Fibroblast of the aortic adventitia (primary cell): ENCODE measurements around the gene MRPS18B. TPM values are rescaled to one million over a fixed set of nuclear protein-coding genes. Genes with fewer than 3 reads are reported as not detected.
A peak's percentile ranks its signal among the peaks of the same experiment; 100 is the strongest.

ENCODE experiments used
- DNase-seq: peaks from one replicate; pipeline ENCODE4 v3.0.0-alpha.2; 2010; ENCODE audit warnings: low read depth
- H3K4me3 ChIP-seq: 2 replicates; pipeline ENCODE4 v1.5.1; 2011; ENCODE audit warnings: low read depth, mild to moderate bottlenecking, control low read depth, low read length, moderate library complexity
- CTCF ChIP-seq: IDR thresholded peaks from 2 replicates; pipeline ENCODE4 v1.5.1; 2011; ENCODE audit warnings: mild to moderate bottlenecking, low read length, control low read depth, inconsistent platforms; ENCODE audit not compliant: insufficient read depth
- total RNA-seq: library from RNA; depleted of rRNA; stranded (reverse); fragments of >200 nt; gene quantifications from 2 replicates; pipeline ENCODE4 v1.2.3, GENCODE V29; 2012; ENCODE audit warnings: low replicate concordance

MRPS18B gene
- total RNA-seq, 1 donor, result 110 TPM

DNA sequence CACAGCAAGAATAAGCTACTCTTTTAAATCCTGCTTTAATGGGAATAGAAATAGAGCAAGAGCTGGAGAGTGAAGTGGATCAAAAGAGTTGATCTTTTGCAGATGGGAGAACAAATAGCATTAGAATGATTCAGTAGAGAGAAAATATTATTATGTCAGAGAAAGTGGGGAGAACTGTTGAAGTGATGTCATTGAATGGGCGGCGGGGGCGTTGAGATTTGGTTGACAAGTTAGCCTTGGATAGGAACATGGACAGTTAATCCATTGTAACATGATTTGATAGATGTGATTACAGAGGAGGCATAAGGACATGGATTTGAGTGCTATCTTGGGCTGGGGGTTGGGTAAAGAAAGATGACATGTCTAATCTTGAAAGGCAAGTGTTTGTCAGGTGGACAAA lies 18.2 kb downstream of the MRPS18B start:
- no peak for TF ChIP-seq CTCF
- no peak for DNase-seq
- no peak overlapping the region for H3K4me3 ChIP-seq

DNA sequence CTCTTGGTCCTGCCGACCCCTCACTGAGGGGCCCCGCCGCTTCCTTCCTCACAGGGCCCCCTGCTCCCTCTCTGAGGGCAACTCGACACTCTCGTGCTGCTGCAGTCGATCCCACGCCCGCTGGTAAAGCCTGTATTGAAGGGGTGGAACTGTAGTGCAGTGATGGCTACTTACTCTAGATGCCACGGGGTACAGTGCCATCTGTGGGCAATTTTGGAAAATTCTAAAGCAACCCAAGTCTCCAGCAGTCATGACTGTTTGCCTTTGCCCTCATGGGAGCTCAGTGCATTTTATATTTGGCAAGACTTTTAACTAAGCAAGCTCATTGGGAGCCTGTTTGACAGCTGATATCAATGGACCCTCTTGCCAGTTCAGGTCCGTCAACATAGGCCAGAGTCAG lies 22.8 kb downstream of the MRPS18B start:
- H3K4me3 ChIP-seq, result no peak overlapping the region
- no peak for DNase-seq
- TF ChIP-seq CTCF, result no peak

GRCh38 chr6:30641048-30641447 lies 23.4 kb downstream of the MRPS18B start:
- DNase-seq, result no peak
- TF ChIP-seq CTCF, result no peak

GRCh38 chr6:30643656-30644055 lies 26.0 kb downstream of the MRPS18B start:
- H3K4me3 ChIP-seq, result no peak overlapping the region
- peak; percentile 15 for DNase-seq
- TF ChIP-seq CTCF, result no peak

More at GRCh38 chr6:30641048-30641447, 23.4 kb downstream of the MRPS18B start:
- no peak overlapping the region for H3K4me3 ChIP-seq

GRCh38 chr6:30644769-30645168 lies 27.1 kb downstream of the MRPS18B start:
- no peak for TF ChIP-seq CTCF
- no peak overlapping the region for H3K4me3 ChIP-seq
- no peak for DNase-seq

DNA sequence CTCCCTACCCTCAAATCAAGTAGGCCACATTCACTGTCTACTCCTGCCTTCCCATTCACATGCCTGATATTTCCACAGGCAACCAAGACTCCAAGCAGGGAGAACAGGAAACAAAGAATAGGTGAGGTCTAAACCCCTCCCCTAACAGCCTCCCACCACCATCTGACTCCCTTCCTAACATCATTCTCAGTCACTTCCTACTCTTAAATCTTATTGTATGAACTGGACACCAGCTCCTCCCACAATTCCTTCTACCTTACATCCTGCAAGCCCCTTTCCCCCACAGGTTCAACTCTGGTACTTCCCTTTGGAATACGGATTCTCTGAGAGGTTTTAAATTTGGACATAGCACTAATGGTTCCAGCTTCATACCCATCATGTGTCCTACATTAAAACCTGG lies 28.3 kb downstream of the MRPS18B start:
- no peak overlapping the region for H3K4me3 ChIP-seq
- TF ChIP-seq CTCF, result no peak
- no peak for DNase-seq

DNA sequence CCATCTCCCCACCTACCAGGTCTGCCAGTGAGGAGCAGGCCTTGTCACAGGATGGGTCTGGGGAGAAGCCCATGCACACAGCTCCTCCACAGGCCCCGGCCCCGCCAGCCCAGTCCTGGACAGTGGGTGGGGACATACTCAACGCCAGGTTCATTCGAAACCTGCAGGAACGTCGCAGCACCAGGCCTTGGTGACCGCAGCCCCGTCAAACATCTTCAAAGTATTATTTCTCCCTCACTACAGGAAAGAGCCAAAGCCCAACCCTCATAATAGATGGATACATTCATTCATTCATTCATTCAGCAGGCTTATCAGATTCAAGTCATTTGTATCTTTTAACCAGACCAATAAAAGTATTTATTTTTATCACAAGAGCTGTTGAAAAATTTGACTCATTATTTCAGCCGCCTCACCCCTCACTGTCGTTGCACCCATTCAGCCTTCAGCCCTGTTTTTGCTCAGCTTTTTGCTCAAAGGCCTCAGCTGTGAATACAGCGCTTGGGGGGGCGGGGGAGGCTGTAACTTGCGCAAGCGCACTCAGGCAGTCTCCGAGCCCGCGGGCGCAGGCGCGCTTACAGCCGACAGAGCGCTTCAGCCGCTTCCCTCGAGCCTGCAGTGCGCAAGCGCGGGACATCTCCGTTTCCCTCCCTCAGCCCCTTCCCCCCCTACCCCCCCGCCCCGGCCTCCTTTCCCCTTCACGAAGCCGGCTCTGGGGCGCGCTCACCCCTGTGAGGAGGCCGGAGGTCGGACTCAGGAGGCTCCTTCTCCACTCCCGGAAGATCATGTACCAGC lies 29.0 kb downstream of the MRPS18B start, which contains the start of gene C6orf136:
Gene C6orf136 (plus strand): TSS at position 684 of the 792 bp plus-strand sequence. CDS start 99 bp downstream, at position 783.
- no peak for TF ChIP-seq CTCF
- peak within 1 kb of the TSS; percentile 91 for H3K4me3 ChIP-seq
- peak; percentile 92 for DNase-seq
